ENCODE results near the gene NPFFR2.
"Not testable (repeated sequence)": the region's sequence is repeated elsewhere in the genome, so short reads cannot be mapped to it uniquely, and the experiment has no call there.

The NPFFR2 gene

GRCh38 chr4:72031868-72032608 is at the start of gene NPFFR2:
TSS of gene NPFFR2 (plus strand) at chr4:72032000. CDS start at chr4:72128592, 96,592 bp downstream.
- no peak for DNase-seq

GRCh38 chr4:71992571-71993312 is 39.1 kb upstream of the NPFFR2 start:
- no peak for DNase-seq

- no peak for DNase-seq
Measured at GRCh38 chr4:71994559-71994958, 37.2 kb upstream of the NPFFR2 start.

- DNase-seq, result no peak
Measured at GRCh38 chr4:71995297-71995696, 36.5 kb upstream of the NPFFR2 start.

- DNase-seq, result no peak
Measured at GRCh38 chr4:72006586-72006985, 25.2 kb upstream of the NPFFR2 start.

- no peak for DNase-seq
Measured at GRCh38 chr4:72011906-72012305, 19.9 kb upstream of the NPFFR2 start.

GRCh38 chr4:72016011-72016410 is 15.8 kb upstream of the NPFFR2 start:
- DNase-seq, result no peak

- no peak for DNase-seq
Measured at GRCh38 chr4:72019688-72020087, 12.1 kb upstream of the NPFFR2 start.

GRCh38 chr4:72022553-72022952 is 9.2 kb upstream of the NPFFR2 start:
- no peak for DNase-seq

GRCh38 chr4:72055566-72055965 is 23.8 kb downstream of the NPFFR2 start:
- DNase-seq, result no peak

GRCh38 chr4:72063726-72064125 is 31.9 kb downstream of the NPFFR2 start:
- DNase-seq, result no peak

- DNase-seq, result no peak
Measured at GRCh38 chr4:72067051-72067450, 35.3 kb downstream of the NPFFR2 start.

GRCh38 chr4:72073816-72074215 is 42.0 kb downstream of the NPFFR2 start:
- no peak for DNase-seq

- DNase-seq, result no peak
Measured at GRCh38 chr4:72076562-72076961, 44.8 kb downstream of the NPFFR2 start.

GRCh38 chr4:72077346-72077745 is 45.5 kb downstream of the NPFFR2 start:
- no peak for DNase-seq

GRCh38 chr4:72084587-72085011 is 52.8 kb downstream of the NPFFR2 start:
- no peak for DNase-seq

GRCh38 chr4:72090606-72091005 is 58.8 kb downstream of the NPFFR2 start:
- not testable (repeated sequence) for DNase-seq

GRCh38 chr4:72094059-72094797 is 62.4 kb downstream of the NPFFR2 start:
- no peak for DNase-seq

- DNase-seq, result no peak
Measured at GRCh38 chr4:72107456-72107855, 75.7 kb downstream of the NPFFR2 start.

GRCh38 chr4:72109364-72109763 is 77.6 kb downstream of the NPFFR2 start:
- DNase-seq, result no peak

- no peak for DNase-seq
Measured at GRCh38 chr4:72109959-72110497, 78.2 kb downstream of the NPFFR2 start.

GRCh38 chr4:72110886-72111285 is 79.1 kb downstream of the NPFFR2 start:
- DNase-seq, result no peak

GRCh38 chr4:72111863-72112262 is 80.1 kb downstream of the NPFFR2 start:
- DNase-seq, result no peak
